Stimulated activated CD8-positive, alpha-beta memory T cell treated with anti-CD3 and anti-CD28 coated beads, Interleukin-12 subunit alpha, Interleukin-12 subunit beta, amount 100 ng/mL, for 24 hours (primary cell): Measurements from ENCODE around the gene RFK.

ENCODE experiments used
- DNase-seq: peaks from one replicate; pipeline ENCODE4 v3.0.0-alpha.2; 2020; ENCODE audit errors: extremely low read depth

Gene RFK

DNA sequence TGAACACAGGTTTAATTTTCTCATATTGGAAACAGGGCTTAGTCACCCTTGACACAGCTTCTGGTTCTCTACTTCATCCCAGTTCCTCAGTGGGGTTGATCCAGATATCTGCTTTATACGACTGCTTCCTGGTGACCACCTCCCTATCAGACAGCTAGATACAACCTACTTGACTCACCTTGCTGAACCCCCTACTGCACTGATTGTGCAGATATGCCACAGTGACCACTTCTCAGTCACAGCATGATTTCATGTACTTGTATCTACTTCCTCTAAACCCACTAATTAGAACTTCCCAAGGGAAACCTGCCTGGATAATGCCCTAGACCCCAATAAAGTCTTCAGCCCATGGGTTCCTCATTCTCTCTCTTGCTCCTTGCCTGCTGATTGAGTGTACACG lies 18.4 kb upstream of the RFK start:
- no peak for DNase-seq

DNA sequence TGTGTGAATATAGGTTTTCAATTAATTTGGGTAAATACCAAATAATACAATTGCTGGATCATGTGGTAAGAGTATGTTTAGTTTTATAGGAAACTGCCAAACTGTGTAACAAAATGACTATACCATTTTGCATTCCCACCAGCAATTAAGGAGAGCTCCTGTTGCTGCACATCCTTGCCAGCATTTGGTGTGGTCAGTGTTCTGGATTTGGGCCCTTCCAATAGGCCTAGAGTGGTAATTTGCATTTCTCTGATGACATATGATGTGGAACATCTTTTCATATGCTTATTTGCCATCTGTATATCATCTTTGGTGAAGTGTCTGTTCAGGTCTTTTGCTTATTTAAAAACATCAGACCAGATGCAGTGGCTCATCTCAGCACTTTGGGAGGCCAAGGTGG lies 11.6 kb upstream of the RFK start:
- DNase-seq: no peak

DNA sequence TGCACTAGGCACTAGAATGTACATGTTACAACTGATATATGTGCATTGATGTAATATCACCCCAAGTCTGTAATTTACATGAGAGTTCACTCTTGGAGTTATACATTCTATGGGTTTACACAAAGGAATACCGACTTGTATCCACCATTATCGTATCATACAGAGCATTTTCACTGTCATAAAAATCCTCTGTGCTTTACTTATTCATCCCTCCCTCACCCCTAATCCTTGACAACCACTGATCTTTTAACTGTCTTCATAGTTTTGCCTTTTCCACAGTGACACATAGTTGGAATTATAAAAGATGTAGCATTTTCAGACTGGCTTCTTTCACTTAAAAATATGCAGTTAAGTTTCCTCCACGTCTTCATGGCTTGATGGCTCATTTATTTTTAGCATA lies 11.1 kb upstream of the RFK start:
- DNase-seq: no peak

DNA sequence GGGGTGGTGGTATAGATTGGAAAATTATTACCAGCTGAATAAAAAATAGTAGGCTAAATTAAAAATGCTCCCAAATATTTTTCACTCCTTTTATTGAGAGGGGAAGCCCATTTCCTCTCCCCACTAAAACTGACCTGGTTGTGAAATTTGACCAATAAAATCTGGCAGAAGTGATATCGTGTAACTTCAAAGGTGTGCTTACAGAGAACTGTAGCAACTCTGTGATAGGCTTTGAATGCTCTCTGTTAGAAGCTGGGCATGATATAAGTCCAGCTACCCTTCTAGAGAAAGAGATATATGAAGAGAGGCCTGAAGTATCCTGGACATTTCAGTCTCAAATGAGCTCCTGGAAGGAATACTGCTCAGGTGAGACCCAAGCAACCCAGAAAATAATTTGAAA lies 10.2 kb upstream of the RFK start:
- no peak for DNase-seq

DNA sequence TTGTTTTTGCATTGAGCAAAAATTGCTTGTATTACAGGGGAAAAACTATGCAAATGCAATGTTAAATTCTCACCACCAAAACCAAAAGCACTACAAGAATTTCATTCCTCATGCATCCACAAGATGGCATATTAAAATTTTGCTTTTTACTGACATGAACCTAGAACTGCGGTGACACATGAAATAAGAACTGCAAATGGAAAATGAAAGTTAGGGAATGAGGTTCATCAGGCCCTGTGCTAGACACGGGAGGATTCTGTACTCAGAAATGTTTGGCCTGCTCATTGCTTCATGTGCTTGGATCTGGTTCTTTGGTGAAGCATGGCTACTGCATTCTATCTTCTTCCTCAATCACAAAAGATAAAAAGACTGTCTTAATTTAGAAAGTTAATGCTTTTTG lies 9.1 kb upstream of the RFK start:
- DNase-seq: no peak

DNA sequence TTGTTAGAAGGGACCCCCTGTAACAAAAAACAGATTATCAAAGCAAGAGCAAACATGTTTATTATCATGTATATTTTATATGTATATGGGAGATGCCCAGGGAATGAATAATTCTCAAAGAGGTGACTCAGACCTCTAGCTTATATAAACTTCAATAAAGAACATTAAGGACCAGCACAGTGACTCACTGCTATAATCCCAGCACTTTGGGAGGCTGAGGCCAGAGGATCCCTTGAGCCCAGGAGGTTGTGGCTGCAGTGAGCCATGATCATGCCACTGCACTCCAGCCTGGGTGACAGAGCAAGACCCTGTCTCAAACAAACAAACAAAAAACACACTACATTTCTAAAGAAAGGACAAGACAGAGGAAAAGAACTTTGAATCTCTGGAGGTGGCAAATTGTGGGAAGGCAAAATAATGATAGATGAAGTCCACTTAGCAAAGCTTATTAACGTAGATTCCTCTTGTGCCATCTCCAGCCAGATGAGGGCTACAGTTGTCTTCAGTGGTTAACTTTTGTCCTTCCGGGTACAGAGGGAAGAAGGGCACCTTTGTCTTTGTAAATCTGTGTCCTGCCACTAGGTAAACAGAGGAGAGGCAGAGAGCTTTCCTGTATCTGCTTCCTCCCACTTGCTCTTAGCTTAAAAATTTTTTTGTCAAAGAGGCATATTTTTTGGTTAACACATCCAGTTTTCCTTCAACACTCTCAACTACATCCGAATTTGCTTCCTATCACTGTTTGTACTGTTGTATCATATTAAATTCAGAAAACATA lies 7.5 kb upstream of the RFK start:
- no peak for DNase-seq

DNA sequence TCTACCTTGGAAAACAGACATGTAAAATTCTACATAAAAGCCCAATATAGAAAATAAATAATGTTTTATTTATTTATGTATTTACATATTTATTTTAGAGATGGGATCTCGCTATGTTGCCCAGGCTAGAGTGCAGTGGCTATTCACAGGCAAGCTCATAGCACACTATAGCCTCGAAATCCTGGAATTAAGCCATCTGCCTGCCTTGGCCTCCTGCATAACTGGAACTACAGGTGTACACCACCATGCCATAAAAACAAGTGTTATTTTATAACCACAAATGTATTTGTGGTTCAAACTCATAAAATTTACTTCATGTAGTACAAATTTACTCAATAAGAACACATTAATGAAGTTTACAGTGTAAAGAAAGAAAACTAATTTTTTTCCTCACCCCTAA lies 7.0 kb upstream of the RFK start:
- no peak for DNase-seq

DNA sequence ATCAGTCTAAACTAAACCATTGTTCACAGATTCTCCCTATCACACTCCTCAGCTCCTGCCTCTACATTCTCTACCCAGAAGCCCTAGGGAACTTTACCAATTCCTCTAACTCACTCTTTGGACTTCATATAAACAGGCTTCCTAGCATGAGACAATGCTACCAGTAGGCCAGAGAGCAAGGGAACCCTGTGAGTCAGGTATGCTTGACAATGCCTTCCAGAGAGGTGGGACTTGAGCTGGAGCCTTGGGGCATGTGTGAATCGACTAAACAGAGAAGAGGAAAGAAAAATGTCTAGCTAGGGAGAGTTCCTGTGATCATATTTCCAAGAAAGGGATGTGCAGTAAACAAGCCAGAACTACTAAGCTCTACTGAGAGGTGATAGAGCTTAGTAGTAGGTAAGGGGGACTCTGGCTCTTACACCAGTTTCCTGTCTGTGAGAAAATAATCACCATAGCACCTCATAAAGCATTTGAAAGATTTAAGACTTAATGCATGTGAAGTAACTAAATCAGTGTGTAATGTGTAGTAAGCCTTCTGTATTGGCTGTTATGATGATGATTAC lies 6.4 kb upstream of the RFK start:
- no peak for DNase-seq

DNA sequence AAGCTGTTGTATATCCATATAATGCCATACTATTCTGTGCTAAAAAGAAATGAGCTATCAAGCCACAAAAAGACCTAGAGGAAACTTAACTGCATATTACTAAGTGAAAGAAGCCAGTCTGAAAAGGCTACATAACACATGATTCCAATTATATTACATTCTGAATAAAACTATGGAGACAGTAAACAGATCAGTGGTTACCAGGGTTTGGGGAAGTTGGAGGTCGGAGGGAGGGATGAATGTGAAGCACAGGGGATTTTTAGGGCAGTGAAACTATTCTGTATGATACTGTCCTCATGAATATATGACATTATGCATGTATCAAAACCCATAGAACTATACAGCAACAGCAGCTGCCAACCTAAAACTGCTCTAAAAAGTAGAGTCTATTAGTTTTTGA lies 5.6 kb upstream of the RFK start:
- DNase-seq: no peak

DNA sequence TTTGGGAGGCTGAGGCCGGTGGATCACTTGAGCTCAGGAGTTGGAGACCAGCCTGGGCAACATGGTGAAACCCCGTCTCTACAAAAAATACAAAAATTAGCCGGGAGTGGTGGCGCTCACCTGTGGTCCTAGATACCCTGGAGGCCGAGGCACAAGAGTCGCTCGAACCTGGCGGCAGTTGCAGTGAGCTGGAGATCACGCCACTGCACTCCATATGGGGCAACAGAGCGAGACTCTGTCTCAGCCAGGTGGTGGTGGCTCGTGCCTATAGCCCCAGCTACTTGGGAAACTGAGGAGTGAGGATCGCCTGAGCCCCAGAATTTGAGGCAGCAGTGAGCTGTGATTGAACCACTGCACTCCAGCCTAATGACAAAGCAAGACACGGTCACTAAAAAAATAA lies 2.4 kb upstream of the RFK start:
- no peak for DNase-seq

DNA sequence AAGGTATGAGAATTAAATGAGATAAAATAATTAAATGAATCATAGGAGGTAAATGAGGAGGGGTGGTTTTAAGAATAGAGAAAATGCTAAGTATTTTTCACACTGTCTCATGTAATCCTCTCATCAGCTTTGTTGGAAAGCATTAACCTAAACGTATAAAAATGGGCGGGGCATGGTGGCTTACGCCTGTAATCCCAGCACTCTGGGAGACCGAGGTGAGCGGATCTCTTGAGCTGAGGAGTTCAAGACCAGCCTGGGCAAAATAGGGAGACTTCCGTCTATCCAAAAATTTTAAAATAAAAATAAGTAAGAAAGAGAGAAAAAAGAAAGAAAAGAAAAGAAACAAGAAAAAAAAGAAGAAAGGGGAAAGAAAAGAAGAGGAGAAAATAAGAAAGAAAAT lies 1.9 kb upstream of the RFK start:
- DNase-seq: no peak

DNA sequence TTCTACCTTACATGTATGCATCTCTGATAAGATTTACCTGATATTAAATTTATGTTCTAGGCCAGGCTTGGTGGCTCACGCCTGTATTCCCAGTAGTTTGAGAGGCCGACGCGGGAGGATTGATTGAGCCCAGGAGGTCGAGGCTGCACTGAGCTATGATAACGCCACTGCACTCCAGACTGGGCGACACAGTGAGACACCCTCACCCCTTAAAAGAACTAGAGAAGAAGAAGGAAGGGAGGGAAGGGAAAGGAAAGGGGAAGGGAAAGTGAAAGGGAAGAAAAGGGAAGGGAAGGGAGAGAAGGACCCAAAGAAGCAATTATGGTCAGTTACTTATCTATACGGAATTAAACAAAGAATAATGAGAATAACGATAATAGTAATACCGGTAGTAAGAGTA lies 1.2 kb upstream of the RFK start:
- DNase-seq: no peak

DNA sequence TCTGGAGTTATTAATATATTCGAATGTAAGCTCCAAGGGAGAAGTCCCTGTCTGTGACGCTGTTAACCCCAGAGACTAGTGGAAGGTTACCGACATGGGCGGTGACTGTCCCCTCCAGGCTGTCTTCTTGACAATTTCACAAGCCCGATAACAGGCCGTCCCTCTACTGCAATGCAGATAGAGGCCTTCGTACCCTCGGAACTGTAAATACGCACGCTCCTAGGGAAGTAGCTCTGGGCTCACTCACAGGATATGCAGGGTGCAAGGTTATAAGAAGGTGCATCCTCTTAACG lies 680 bp upstream of the RFK start:
- DNase-seq: no peak

DNA sequence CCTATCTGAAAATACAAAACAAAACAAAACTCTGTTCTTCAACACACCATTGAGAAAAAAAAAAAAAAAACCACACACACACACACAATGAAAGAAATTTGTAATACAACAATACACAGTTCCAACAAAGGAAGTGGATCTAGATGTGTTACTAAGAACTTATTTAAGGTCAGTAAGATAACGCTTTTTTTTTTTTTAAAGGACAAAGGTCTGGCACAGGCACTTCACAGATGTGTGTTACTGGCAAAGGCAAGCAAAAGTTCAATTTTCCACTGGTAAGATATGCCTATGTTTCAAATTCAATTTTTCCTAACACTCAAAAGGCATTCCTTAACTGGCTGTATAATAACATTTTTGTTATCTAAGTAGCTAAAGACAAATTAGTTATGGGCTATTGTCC lies 3.6 kb downstream of the RFK start:
- no peak for DNase-seq

DNA sequence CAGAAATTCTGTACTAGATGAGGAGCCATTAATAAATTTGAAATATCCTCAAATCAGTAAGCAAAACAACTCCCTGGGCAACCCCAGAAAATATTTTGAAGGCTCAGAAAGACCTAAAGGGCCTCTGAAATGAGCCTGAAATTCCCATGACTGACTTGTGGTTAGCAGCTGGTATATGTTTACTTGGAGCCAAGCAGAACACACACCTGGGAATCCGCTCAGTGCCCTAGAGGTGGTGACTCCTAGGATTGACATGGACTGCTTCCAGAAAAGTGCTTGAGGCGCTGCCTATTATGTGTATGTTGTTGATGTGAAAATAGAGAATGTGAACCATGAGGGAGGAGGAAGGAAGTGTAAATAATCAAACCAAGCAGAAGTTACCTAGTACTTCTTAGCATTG lies 14.7 kb downstream of the RFK start:
- DNase-seq: no peak

DNA sequence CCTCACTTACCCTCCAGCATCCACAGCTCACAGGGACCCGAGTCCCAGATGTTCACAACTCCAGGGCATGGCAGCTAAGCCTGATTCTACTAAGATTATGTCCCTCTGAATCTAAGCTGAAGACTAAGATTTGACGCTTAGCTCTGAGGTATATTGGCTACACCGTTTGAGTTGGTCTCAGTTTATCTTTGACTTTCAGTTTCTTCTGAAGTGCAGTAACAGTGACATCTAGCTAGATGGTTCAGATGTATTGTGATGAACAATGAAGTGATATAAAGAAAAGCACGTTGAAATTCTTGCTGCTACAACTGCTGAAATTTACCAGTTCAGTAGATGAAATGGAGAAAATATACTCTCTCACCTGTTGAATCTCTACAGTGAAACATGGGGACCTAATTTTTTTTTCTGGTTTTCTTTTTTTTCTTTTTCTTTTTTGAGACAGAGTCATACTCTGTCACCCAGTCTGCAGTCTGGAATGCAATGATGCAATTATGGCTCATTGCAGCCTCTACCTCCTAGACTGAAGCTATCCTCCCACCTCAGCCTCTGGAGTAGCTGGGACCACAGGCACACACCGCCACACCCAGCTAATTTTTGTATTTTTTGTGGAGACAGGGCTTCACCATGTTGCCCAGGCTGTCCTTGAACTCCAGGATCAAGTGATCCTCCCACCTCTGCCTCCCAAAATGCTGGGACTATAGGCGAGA lies 15.7 kb downstream of the RFK start:
- DNase-seq: no peak

DNA sequence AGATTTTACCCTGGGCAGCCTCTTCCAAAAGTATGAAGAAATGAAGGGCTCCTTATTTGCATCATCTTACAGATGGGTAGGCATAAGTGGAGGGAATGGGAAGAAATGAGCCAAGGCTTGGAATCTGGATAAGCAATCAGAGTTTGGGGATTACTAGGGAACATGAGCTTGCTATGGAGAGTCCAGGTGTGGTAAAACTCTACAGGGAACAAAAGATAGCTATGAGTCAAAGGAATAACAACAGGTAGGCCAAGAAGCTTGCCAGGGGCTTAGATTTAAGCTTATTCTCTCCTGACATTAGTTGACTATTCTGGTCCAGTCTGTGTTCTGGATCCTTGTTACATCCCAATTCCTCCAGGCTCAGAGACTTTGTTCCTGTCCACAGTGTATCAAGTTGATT lies 16.4 kb downstream of the RFK start:
- DNase-seq: no peak

DNA sequence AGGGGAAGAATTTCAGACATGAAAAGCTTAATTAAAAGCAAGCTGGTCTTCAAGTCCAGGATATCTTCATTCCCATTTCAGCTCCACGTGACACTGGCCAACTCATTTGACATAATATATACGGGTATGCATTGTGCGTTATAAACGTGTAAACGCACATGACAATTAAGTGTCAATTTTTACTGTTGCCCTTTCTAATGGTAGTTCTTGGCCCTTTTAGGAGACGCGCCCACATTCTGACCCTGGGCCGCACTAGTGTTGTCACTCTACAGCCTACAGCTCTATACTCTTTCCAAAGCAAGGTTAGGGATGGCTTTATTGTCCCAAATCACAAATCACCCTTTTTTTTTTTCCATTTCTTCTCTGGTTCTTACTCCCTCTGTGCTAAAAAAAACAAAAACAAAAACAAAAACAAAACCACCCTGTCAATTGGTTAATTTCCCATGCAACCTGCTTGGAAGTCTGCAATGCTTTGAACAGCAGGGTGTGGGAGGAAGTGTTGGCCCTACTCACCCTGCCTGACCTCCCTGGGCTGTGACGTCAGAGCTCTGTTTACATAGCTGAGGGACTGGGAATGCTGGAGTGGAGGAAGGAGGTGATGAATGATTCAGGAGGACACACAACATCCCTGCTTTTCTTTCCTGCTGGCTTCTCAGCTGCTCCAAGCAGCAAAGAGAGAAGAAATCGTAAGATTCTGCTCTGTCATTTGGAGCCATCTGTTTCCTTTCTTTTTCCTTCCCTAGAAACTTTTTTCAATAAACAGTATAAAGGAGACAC lies 19.3 kb downstream of the RFK start:
- no peak for DNase-seq

DNA sequence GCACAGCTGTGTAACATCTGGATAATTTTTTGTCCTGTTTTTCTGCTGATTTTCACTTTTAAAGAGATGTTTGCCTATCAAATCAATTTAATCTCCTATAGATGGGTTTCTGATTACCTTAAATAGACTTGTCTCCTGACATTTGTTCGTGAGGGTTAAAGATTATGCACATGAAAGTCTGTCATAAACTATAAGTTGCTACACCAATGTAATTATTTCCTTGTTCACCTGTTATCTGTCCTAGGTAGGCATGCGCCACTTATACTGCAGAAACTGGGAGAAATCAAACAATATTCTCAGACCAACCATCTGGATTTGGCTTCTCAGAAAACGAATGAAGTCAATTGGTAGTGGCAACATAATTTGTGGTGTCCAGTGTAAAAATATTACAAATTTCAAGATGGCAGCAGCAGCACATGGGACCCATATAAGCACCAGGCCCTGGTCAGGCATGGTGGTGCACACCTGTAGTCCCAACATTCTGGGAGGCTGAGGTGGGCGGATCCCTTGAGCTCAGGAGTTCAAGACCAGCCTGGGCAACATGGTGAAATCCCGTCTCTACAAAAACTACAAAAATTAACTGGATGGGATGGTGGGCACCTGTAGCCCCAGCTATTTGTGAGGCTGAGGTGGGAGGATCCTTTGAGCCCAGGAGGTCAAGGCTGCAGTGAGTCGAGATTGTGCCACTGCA lies 20.3 kb downstream of the RFK start:
- no peak for DNase-seq

DNA sequence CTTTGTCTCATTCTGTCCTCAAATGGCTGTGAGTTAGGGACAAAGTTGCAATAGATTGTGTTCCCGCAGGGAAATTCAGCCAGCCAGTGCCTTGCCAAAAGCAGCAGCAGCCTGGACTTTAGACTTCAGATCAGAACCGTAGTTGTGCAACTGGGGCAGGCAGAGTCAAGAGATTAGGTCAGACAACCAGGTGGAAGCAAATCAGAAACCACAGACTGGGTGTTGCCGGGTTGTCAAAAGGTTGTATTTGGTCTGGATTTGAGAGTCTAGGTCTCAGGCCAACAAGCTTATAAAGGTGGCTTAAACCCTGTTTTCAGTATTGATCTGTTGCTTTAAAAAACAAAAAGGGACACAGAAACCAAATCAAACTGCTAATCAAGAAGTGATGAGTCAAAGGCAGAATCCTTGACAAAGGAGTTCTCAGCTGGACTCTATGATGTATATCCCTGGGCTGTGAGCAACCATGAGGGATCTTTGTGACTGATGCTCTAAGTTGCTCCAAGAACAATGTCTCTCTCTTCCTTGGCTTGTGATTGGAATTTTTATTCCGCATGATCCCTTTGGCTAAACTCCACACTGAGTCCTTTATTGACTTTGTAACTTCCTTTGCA lies 20.9 kb downstream of the RFK start:
- DNase-seq: no peak

DNA sequence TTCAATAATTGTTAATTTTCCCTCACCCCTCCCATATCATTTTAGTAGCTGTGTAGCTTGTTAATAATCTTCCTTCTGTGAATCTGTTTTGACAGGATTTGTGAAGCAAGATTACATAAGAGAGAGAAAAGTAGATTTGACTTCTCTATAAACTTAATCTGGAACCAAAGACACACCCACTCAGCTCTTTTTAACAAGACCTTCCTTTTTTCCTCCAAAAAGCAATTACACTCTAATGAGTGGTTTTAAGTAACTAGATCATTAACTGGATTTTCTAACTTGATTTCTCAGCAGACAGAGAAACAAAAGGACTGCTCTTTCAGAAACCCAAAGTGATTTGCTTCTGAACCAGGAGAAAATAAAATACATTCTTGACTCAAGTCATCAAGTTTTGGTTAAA lies 21.9 kb downstream of the RFK start:
- no peak for DNase-seq

DNA sequence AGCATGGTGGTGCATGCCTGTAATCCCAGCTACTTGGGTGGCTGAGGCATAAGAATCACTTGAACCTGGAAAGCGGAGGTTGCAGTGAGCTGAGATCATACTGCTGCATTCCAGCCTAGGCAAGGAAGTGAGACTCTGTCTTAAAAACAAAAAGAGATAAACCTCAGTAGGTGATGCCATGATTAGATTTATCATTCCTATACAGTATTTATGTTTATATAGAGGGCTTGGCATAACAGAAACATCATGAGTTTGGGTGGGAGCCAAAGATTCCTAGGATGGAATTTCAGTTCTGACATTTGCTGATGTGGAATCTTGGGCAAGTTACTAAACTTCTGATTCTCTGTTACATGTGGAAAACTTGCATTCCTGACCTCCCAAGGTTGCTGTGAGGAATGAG lies 22.3 kb downstream of the RFK start:
- DNase-seq: no peak
